ENCODE data around the gene GOLGA2.
A peak's percentile ranks its signal among the peaks of the same experiment; 100 is the strongest.
"Not testable (repeated sequence)": the region's sequence is repeated elsewhere in the genome, so short reads cannot be mapped to it uniquely, and the experiment has no call there.

GOLGA2 gene

DNA sequence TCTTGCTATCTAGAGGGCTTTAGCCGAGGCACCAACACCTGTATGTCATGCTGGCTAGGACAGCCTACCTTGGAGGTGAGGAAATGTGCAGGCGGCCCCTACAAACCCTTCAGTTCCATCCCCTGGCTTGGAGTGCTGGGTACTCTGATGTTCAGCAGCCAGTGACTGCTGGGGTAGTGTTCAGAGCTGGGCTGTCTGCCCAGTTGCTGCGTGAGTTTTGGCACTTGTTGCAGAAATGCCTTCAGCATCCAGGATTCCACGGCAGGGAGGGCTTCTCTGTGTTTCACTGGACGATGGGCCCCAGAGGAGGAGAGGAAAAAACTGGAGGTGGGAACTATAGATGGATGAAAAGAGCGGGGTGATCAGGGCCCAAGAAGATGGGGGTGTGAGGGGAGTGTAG lies 10.6 kb upstream of the GOLGA2 start:
- TF ChIP-seq, protein P1, sequence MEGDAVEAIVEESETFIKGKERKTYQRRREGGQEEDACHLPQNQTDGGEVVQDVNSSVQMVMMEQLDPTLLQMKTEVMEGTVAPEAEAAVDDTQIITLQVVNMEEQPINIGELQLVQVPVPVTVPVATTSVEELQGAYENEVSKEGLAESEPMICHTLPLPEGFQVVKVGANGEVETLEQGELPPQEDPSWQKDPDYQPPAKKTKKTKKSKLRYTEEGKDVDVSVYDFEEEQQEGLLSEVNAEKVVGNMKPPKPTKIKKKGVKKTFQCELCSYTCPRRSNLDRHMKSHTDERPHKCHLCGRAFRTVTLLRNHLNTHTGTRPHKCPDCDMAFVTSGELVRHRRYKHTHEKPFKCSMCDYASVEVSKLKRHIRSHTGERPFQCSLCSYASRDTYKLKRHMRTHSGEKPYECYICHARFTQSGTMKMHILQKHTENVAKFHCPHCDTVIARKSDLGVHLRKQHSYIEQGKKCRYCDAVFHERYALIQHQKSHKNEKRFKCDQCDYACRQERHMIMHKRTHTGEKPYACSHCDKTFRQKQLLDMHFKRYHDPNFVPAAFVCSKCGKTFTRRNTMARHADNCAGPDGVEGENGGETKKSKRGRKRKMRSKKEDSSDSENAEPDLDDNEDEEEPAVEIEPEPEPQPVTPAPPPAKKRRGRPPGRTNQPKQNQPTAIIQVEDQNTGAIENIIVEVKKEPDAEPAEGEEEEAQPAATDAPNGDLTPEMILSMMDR (IDR thresholded peaks at IDR 0.05; ENCODE audit: low read depth, low read length): no peak
- H3K27ac ChIP-seq: no peak overlapping the region
- no peaks in the 10 kb centered on the region for H3K9me3 ChIP-seq (ENCODE audit: severe bottlenecking)
- no peak overlapping the region for H3K4me3 ChIP-seq (ENCODE audit: low read depth, low read length)
- no peaks in the 10 kb centered on the region for H3K27me3 ChIP-seq (ENCODE audit: insufficient read depth, low read depth, severe bottlenecking)
- peaks cover 40% of the 10 kb centered on the region for H3K36me3 ChIP-seq
- no peak for DNase-seq

DNA sequence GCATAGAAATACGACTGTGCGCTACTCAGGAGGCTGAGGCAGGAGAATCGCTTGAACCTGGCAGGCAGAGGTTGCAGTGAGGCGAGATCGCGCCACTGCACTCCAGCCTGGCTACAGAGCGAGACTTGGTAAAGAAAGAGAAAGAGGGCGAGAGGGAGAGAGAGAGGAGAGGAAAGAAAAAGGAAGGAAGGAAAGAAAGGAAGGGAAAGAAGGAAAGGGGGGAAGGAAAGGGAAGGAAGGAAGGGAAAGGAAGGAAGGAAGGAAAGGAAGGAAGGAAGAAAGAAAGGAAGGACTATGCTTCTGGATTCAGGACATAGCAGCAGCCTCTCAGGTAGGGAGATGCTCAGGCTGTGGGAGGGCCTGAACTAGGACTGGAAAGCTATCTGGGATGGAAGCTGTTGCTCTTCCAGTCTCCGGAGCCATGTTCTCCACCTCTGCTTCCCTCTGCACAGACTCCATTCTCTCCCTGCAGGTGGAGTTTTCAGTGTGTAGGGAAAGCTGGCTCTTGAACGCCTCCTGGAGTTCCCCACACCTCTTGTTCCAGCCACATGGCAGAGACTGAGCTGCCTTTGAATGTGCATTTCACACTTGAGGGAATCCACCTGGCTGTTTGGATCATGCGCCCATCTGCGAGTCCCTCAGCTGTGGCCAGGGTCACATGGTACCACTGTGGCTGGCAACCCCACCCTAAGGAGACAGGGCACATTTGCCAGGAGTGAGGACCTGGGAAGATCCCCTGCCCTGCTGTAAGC lies 9.4 kb upstream of the GOLGA2 start:
- H3K27me3 ChIP-seq (ENCODE audit: insufficient read depth, low read depth, severe bottlenecking): no peaks in the 10 kb centered on the region
- no peak for DNase-seq

GRCh38 chr9:128282500-128282899 lies 6.7 kb upstream of the GOLGA2 start:
- TF ChIP-seq, protein P1 (IDR thresholded peaks at IDR 0.05; ENCODE audit: low read depth, low read length): no peak
- no peak overlapping the region for H3K4me3 ChIP-seq (ENCODE audit: low read depth, low read length)
- no peaks in the 10 kb centered on the region for H3K27me3 ChIP-seq (ENCODE audit: insufficient read depth, low read depth, severe bottlenecking)
- peaks cover 17% of the 10 kb centered on the region for H3K36me3 ChIP-seq
- DNase-seq: no peak
- peak overlapping the region; percentile 69 for H3K27ac ChIP-seq
- no peaks in the 10 kb centered on the region for H3K9me3 ChIP-seq (ENCODE audit: severe bottlenecking)

More for the DNA sequence above, 9.4 kb upstream of the GOLGA2 start:
- Histone ChIP-seq H3K9me3 (ENCODE audit: severe bottlenecking) (no peaks in the 10 kb centered on the region), H3K36me3 (peaks cover 37% of the 10 kb centered on the region), H3K27ac (no peak overlapping the region), H3K4me3 (ENCODE audit: low read depth, low read length) (no peak overlapping the region)
- TF ChIP-seq, protein P1 (IDR thresholded peaks at IDR 0.05; ENCODE audit: low read depth, low read length): no peak

DNA sequence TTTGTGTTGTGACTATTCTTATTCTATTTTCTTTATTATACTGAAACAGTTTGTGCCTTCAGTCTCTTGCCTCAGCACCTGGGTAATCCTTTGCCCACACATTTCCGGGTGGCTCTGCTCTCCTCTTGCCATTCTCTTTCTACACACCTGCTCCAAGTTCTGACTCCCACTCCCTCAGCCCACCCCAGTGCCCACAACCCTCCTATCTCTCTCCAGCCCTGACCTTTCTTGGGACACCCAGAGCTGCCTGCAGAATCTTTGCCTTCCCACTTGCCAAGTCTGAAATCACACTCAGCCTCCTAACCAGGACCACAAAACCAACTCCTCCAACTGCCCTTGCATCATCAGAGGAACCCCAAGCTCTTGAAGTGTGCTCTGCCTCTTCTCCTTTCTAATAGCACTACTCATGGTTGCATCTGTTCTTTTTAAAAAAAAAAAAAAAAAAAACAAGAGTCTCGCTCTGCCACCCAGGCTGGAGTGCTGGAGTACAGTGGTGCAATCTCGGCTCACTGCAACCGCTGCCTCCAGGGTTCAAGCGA lies 4.3 kb upstream of the GOLGA2 start:
- Histone ChIP-seq H3K27me3 (ENCODE audit: insufficient read depth, low read depth, severe bottlenecking) (no peaks in the 10 kb centered on the region), H3K36me3 (peaks cover under 1% of the 10 kb centered on the region; the same call in 1 of the 2 replicates), H3K4me3 (ENCODE audit: low read depth, low read length) (no peak overlapping the region), H3K9me3 (ENCODE audit: severe bottlenecking) (no peaks in the 10 kb centered on the region), H3K27ac (no peak overlapping the region)
- TF ChIP-seq, protein P1 (IDR thresholded peaks at IDR 0.05; ENCODE audit: low read depth, low read length): no peak
- DNase-seq: no peak

- peak overlapping the region; percentile 6 for H3K27ac ChIP-seq
- H3K9me3 ChIP-seq (ENCODE audit: severe bottlenecking); DNase-seq; H3K4me3 ChIP-seq (ENCODE audit: low read depth, low read length); H3K27me3 ChIP-seq (ENCODE audit: insufficient read depth, low read depth, severe bottlenecking); H3K36me3 ChIP-seq: not testable (repeated sequence)
Measured at GRCh38 chr9:128279088-128280073, 3.6 kb upstream of the GOLGA2 start.

All from WERI-Rb-1 (cell line).